BLaER1 (cell line): ENCODE results near the gene MRPL34.

Experiments
- H3K27ac ChIP-seq: shearing (Covaris generic); formaldehyde crosslinking; 2 replicates; pipeline ENCODE4 v1.8.1; 2022
- H3K27me3 ChIP-seq: shearing (Covaris generic); formaldehyde crosslinking; 2 replicates; pipeline ENCODE4 v1.8.1; 2022
- H3K36me3 ChIP-seq: shearing (Covaris generic); formaldehyde crosslinking; 2 replicates; pipeline ENCODE4 v1.8.1; 2022
- H3K4me1 ChIP-seq: shearing (Covaris generic); formaldehyde crosslinking; 2 replicates; pipeline ENCODE4 v1.8.1; 2022
- H3K4me2 ChIP-seq: shearing (Covaris generic); formaldehyde crosslinking; 2 replicates; pipeline ENCODE4 v1.8.1; 2022
- H3K4me3 ChIP-seq: shearing (Covaris generic); formaldehyde crosslinking; 2 replicates; pipeline ENCODE4 v1.8.1; 2022
- H3K9ac ChIP-seq: shearing (Covaris generic); formaldehyde crosslinking; 2 replicates; pipeline ENCODE4 v1.8.1; 2022
- H3K9me3 ChIP-seq: shearing (Covaris generic); formaldehyde crosslinking; 2 replicates; pipeline ENCODE4 v1.8.1; 2022
- H4K20me1 ChIP-seq: shearing (Covaris generic); formaldehyde crosslinking; 2 replicates; pipeline ENCODE4 v1.8.1; 2022
- Cebpa-rat ChIP-seq: shearing (Covaris generic); IDR thresholded peaks from 2 replicates; pipeline ENCODE4 v1.8.1; 2022

MRPL34 gene

DNA sequence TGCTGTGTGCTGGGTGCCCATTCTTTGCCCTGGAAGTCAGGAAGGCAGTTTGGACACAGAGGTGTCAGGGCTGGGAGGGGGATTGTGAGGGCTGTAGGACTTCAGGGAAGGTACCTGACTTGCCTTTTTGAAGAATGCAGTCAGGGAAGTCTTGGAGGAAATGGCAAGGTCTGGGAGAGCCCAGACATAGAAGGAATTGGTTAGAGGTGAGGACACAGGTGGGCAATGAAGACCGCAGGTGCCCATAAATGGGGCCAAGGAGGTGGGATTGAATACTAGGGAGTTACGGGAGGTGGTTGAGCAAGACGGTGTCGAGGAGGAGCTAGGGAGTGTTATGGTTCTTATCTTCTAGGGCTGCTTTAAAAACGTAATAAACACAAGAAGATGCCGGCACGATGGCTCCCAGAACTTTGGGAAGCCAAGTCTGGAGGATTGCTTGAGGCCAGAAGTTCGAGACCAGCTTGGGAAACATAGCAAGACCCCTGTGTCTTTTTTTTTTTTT is 2.3 kb downstream of the MRPL34 start:
- Histone ChIP-seq H3K4me2 (peak overlapping the region; percentile 96), H3K9ac (no peak overlapping the region; the same call in 1 of the 2 replicates), H3K27me3 (no peaks in the 10 kb centered on the region), H3K27ac (no peak overlapping the region), H3K9me3 (no peaks in the 10 kb centered on the region), H3K4me3 (no peak overlapping the region), H3K36me3 (peaks cover 20% of the 10 kb centered on the region), H3K4me1 (peaks cover 66% of the 10 kb centered on the region), H4K20me1 (peaks cover 35% of the 10 kb centered on the region)
- no peak for TF ChIP-seq Cebpa-rat

DNA sequence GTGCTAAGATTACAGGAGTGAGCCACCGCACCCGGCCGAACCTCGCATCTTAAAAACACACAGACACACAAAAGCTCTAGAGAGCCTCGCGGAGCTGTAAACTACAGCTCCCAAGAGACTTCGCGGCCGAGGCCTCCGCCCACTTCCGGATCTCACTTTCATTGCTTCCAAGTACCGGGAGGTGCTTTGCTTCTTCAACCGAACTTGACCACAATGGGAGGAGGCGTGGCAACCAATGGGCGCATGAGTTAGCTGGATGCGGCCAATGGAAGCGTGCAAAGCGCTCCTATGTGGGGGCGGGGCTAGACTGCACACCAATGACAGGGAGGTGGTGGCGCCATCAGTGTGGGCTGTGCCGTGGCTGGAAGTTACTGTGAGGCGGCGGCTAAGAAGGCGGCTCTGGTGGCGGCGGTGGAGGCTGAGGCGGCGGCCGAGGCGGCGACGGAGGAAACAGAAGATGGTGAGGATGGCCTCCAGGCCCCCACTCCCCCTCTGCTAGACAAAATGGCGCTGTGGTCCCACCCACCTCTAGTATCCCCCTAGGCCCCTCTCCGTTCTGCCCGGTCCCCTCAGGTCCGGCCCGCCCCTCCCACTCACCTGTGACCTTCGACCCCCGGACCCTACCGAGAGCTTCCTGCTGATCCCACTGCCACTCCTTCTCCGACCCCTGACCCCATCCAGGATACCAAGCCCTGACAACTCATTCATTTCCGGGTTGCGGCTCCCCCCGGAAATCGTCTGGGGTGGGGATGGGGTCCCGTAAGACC is 3.7 kb downstream of the MRPL34 start, which contains the start of gene DDA1:
TSS of gene DDA1 (plus strand) at position 366 of the 767 bp plus-strand sequence. CDS start at position 458, 92 bp downstream.
- Histone ChIP-seq H4K20me1 (peaks cover 50% of the 10 kb centered on the region), H3K4me1 (peaks cover 56% of the 10 kb centered on the region), H3K36me3 (peaks cover 35% of the 10 kb centered on the region), H3K27me3 (no peaks in the 10 kb centered on the region), H3K4me2 (peak within 1 kb of the TSS; percentile 96), H3K9ac (peak within 1 kb of the TSS; percentile 89), H3K4me3 (peak within 1 kb of the TSS; percentile 92), H3K9me3 (no peaks in the 10 kb centered on the region), H3K27ac (peak within 1 kb of the TSS; percentile 87)
- TF ChIP-seq Cebpa-rat = no peak

DNA sequence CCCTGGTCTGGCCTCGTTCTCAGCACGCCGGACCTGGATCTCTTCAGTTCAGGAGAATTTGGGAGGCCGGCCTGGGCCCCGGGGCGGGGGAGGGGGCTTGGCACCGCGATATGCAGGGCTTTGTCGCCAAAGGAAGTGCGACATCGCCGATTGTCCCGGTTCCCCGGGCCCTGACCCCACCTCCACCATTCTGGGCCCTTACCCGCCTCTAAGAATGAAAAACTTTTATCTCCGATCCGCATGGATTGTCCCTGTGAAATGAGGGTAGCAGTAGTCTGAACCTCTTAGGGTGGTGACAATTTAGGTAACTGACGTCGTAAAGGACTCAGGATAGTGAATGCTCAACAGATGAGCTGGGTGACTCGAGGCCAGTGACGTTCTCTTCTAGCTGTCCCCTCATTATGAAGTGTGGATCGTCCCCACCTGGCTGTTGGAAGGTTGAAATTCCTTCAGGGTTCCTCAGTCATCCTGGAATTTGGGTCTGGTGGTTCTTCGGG is 4.3 kb downstream of the MRPL34 start:
- peaks cover 50% of the 10 kb centered on the region for H3K4me1 ChIP-seq
- no peak for TF ChIP-seq Cebpa-rat
- H3K4me3 ChIP-seq = peak overlapping the region; percentile 92
- H3K27ac ChIP-seq = peak overlapping the region; percentile 87
- peaks cover 52% of the 10 kb centered on the region for H4K20me1 ChIP-seq
- H3K27me3 ChIP-seq = no peaks in the 10 kb centered on the region
- no peaks in the 10 kb centered on the region for H3K9me3 ChIP-seq
- H3K9ac ChIP-seq = peak overlapping the region; percentile 89
- peaks cover 40% of the 10 kb centered on the region for H3K36me3 ChIP-seq
- H3K4me2 ChIP-seq = peak overlapping the region; percentile 96

DNA sequence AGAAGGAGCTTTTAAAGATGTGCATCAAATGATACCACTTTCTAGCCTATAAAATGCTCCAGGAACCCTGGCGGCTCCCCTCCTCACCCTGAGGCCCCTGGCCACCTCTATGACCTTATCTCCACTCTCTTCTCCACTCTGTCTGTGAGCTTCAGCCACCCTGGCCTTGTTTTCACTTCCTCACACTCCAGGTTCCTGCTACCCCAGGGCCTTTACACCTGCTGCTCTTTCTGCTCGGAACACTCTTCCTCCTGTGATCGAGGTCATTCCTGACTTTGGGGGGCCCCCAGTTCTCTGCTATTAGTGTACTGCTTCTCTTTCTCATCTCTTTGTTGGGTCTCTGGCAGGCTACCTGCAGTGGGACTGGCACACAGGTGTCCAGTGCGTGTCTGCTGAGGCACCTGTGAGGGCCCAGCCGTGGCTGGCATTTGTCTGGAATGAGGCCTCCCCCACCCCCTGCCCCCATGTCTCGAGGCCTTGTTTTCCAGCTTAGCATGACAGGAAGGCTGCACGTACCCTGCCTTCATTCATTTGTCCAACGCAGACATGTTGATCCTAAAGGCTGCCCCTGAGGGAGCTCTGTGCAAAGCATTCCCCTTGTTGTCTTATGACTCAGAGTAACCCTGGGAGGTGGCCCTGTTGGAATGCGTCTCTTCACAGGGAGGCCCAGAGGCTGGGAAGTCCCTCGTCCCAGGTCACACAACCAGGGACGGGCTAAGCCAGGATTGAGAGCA is 6.0 kb downstream of the MRPL34 start:
- H4K20me1 ChIP-seq = peaks cover 59% of the 10 kb centered on the region
- H3K27ac ChIP-seq = no peak overlapping the region
- no peak overlapping the region for H3K9ac ChIP-seq

DNA sequence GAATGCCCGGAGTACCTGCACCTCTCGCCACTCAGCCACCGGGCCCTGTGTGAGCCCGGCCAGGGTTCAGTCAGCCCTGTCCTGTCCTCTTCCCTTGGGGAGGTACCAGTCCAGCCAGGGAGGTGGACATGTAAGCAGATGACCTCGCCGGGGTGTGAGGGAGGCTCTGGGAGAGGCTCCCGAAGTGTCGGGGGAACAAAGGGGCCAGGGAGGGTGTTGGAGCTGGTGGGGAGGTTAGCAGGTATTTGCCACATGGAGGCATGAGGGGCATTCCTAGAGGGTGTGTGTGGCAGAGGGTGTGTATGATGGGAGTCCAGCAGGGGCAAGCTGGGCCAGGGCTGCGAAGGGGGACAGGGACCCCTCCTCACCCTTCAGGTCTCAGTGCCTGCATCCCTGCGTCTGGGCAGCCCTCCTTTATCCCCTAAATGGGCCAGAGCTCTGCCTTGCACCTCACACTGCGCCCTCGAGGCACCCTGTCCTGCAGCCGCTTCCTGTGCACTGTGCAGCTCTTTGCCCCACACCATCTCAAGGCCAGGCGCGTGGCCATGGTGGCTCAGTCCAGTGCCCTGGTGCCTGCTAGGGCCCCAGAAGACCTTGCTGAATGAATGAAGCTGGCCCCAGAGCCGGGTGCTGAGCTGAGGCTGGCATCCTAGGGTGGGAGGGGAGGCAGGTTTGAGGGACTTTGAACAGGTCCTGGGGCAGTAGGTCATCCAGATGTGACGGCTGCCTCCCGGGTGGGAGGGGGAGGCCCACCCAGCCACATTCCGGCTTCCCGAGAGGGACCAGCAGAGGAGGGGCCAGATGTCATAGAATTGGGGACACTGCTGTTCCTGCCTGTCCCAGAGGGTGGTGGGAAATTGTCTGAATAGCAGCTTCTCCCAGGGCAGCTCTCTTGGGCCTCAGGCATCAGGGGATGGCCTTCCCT is 6.8 kb downstream of the MRPL34 start:
- no peak overlapping the region for H3K9ac ChIP-seq
- no peak overlapping the region for H3K4me2 ChIP-seq
- H3K36me3 ChIP-seq = peaks cover 61% of the 10 kb centered on the region
- H3K4me1 ChIP-seq = peaks cover 37% of the 10 kb centered on the region
- no peak overlapping the region for H3K4me3 ChIP-seq
- peaks cover 59% of the 10 kb centered on the region for H4K20me1 ChIP-seq
- H3K27me3 ChIP-seq = no peaks in the 10 kb centered on the region
- H3K9me3 ChIP-seq = no peaks in the 10 kb centered on the region
- no peak overlapping the region for H3K27ac ChIP-seq
- no peak for TF ChIP-seq Cebpa-rat

More for the DNA sequence above, 6.0 kb downstream of the MRPL34 start:
- no peak overlapping the region for H3K4me2 ChIP-seq
- TF ChIP-seq Cebpa-rat = no peak
- peaks cover 53% of the 10 kb centered on the region for H3K36me3 ChIP-seq
- H3K4me1 ChIP-seq = peaks cover 45% of the 10 kb centered on the region
- H3K9me3 ChIP-seq = no peaks in the 10 kb centered on the region
- no peaks in the 10 kb centered on the region for H3K27me3 ChIP-seq
- no peak overlapping the region for H3K4me3 ChIP-seq

GRCh38 chr19:17314007-17314593 is 8.4 kb downstream of the MRPL34 start:
- no peak for TF ChIP-seq Cebpa-rat
- Histone ChIP-seq H4K20me1 (peaks cover 63% of the 10 kb centered on the region), H3K27ac (no peak overlapping the region), H3K9me3 (no peaks in the 10 kb centered on the region), H3K4me2 (no peak overlapping the region), H3K4me3 (no peak overlapping the region), H3K4me1 (peaks cover 33% of the 10 kb centered on the region), H3K36me3 (peaks cover 78% of the 10 kb centered on the region), H3K27me3 (no peaks in the 10 kb centered on the region), H3K9ac (no peak overlapping the region)

DNA sequence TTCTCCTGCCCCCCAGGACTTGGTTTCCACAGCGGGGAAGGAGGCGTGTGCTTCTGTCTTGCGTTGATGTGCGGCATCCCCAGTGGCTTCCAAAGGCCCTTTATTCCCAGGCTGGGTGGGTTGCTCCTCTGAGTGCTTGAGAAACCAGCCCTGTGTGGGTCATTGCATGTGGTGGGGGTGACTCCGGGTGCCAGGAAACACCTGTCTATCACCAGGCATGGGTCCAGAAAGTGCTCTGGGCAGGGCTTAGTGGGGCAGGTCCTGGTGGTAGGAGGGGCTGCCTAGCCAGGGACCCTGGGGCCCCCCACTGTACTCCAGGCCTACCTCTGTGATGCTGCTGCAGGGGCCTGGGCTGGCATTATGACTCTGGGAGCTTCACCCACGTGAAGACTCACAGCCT is 13.3 kb downstream of the MRPL34 start:
- peaks cover 38% of the 10 kb centered on the region for H4K20me1 ChIP-seq
- no peaks in the 10 kb centered on the region for H3K9me3 ChIP-seq
- TF ChIP-seq Cebpa-rat = no peak
- peak overlapping the region; percentile 40; the same call in 1 of the 2 replicates for H3K4me2 ChIP-seq
- H3K9ac ChIP-seq = peak overlapping the region; percentile 35; the same call in 1 of the 2 replicates
- H3K4me1 ChIP-seq = peaks cover 51% of the 10 kb centered on the region
- peaks cover 80% of the 10 kb centered on the region for H3K36me3 ChIP-seq
- H3K4me3 ChIP-seq = no peak overlapping the region
- peaks cover 8% of the 10 kb centered on the region; the same call in 1 of the 2 replicates for H3K27me3 ChIP-seq
- H3K27ac ChIP-seq = peak overlapping the region; percentile 7; the same call in 1 of the 2 replicates

DNA sequence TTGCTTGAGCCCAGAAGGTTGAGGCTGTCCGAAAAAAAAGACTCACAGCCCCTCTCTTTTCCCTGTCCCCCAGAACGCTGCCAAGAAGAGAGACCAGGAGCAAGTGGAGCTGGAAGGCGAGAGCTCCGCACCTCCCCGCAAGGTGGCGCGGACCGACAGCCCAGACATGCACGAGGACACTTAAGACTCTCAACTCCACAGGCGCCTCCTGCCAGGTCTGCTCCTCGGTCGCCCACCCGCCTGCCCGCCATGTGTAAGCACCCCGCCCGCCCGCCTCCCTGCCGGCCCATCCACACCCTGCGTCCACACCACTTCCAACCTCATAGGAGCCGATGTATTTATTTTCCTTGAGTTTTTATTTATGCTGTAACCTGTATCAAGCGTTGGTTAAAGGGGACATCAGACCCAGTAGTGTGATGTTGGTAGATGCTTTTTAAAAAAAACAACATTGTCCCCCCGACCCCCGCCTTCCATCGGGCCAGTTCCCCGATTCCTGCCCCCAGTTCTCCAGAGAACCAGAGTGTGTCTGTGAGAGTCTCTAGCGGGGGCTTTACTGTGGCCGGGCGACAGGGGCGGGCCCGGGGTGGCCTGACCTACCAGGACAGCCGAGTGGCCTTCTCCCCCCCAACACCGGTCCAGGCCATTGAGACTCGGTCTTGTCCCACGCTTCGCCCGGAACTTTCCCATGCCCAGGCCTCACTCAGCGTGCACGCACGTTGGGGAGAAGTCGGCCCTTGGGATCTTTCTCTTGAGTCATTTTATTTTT is 14.0 kb downstream of the MRPL34 start:
- peaks cover 35% of the 10 kb centered on the region for H4K20me1 ChIP-seq
- peaks cover 77% of the 10 kb centered on the region for H3K36me3 ChIP-seq
- no peak for TF ChIP-seq Cebpa-rat
- H3K9me3 ChIP-seq = no peaks in the 10 kb centered on the region
- no peak overlapping the region for H3K4me3 ChIP-seq
- no peak overlapping the region for H3K4me2 ChIP-seq
- peaks cover 58% of the 10 kb centered on the region for H3K4me1 ChIP-seq
- no peak overlapping the region for H3K9ac ChIP-seq
- H3K27me3 ChIP-seq = peaks cover 8% of the 10 kb centered on the region; the same call in 1 of the 2 replicates
- no peak overlapping the region for H3K27ac ChIP-seq
